ENCODE measurements around the gene SH3RF1. TPM values are rescaled to one million over a fixed set of nuclear protein-coding genes. Genes with fewer than 3 reads are reported as not detected.

SH3RF1 gene
- total RNA-seq, 1 experiment from 2014 or later, result 15.3 TPM

DNA sequence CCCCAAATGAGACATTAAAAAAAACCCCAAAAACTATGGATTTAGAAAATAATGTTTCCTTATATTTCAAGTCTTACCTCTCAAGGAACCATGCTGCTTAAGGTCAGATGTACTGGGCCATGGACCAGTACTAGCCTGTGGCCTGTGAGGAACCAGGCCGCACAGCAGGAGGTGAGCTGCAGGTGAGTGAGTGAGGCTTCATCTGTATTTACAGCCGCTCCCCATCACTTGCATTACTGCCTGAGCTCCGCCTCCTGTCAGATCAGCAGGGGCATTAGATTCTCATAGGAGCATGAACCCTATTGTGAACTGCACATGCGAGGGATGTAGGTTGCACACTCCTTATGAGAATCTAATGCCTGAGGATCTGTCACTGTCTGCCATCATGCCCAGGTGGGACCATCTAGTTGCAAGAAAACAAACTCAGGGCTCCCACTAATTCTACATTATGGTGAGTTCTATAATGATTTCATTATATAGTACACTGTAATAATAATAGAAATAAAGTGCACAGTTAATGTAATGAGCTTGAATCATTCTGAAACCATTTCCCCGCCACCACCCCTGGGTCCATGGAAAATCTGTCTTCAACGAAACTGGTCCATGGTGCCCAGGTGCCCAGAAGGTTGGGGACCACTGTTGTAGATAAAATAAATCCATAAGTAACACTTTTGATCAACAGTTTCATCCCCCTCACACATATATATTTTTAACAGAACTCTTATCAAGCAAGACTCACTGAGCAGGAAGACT is 155.4 kb downstream of the SH3RF1 start:
- H3K27me3 Mint-ChIP-seq (ENCODE audit: low read depth), result no peaks in the 10 kb centered on the region

More for the DNA sequence above, 155.4 kb downstream of the SH3RF1 start:
- Histone ChIP-seq H3K27me3 (ENCODE audit: insufficient read depth, low read length) (no peaks in the 10 kb centered on the region), H3K56ac (ENCODE audit: insufficient read length, low read depth, low read length) (no peak overlapping the region), H3K23me2 (ENCODE audit: insufficient read length, low read depth, low read length, poor library complexity, severe bottlenecking) (no peaks in the 10 kb centered on the region), H3K9me3 (ENCODE audit: control insufficient read depth, low read depth, low read length) (no peaks in the 10 kb centered on the region), H3K79me2 (ENCODE audit: insufficient read depth, low read length) (no peaks in the 10 kb centered on the region), H2BK12ac (ENCODE audit: insufficient read length, low read depth, low read length) (no peak overlapping the region), H2AFZ (ENCODE audit: low read length) (no peak overlapping the region), H3K23ac (ENCODE audit: insufficient read length, low read depth, low read length) (no peak overlapping the region), H3K4ac (ENCODE audit: low read depth, low read length) (no peak overlapping the region), H3T11ph (ENCODE audit: low read length) (no peak overlapping the region), H4K20me1 (ENCODE audit: control insufficient read depth, insufficient read depth, insufficient read length) (no peaks in the 10 kb centered on the region), H3K4me1 (ENCODE audit: insufficient read depth, low read length) (peaks cover 3% of the 10 kb centered on the region; the same call in 1 of the 2 replicates), H2AK5ac (ENCODE audit: insufficient read length, low read length) (no peak overlapping the region), H3K14ac (ENCODE audit: insufficient read depth, low read length) (no peak overlapping the region), H2BK5ac (ENCODE audit: insufficient read length, low read length) (no peak overlapping the region), H3K9ac (ENCODE audit: extremely low read depth, insufficient read length, low read length) (no peak overlapping the region), H3K18ac (ENCODE audit: insufficient read length, low read depth, low read length) (no peak overlapping the region), H2BK120ac (ENCODE audit: low read depth, low read length, poor library complexity, severe bottlenecking) (no peak overlapping the region), H3K4me2 (ENCODE audit: insufficient read depth, insufficient read length, low read length) (no peak overlapping the region), H4K5ac (ENCODE audit: insufficient read length, low read depth, low read length) (no peak overlapping the region), H2BK15ac (ENCODE audit: low read depth, low read length) (no peak overlapping the region), H3K79me1 (ENCODE audit: insufficient read depth, low read depth, low read length, poor library complexity, severe bottlenecking) (no peaks in the 10 kb centered on the region), H2BK20ac (ENCODE audit: low read depth, low read length, poor library complexity, severe bottlenecking) (no peak overlapping the region), H3K27ac (ENCODE audit: insufficient read length, low read depth, low read length) (no peak overlapping the region), H4K8ac (replicated peaks; ENCODE audit: insufficient read length, low read depth, low read length) (no peak overlapping the region), H4K91ac (ENCODE audit: insufficient read length, low read depth, low read length) (no peak overlapping the region)
- DNase-seq, result no peak
- H3K4me1 Mint-ChIP-seq, result peaks cover 17 to 21% of the 10 kb centered on the region in 2 experiments
- peaks cover 17 to 42% (median 33%) of the 10 kb centered on the region in 3 experiments for H3K36me3 Mint-ChIP-seq (ENCODE audit: insufficient read depth in 1 of 3, low read depth in 3 of 3)
- WGBS (ENCODE audit: extremely low coverage, insufficient read length, low lambda C conversion rate), result no CpG with 5 or more reads among the region's 6 CpGs
- H3K9me3 Mint-ChIP-seq, result no peaks in the 10 kb centered on the region
- TF ChIP-seq, protein P1, sequence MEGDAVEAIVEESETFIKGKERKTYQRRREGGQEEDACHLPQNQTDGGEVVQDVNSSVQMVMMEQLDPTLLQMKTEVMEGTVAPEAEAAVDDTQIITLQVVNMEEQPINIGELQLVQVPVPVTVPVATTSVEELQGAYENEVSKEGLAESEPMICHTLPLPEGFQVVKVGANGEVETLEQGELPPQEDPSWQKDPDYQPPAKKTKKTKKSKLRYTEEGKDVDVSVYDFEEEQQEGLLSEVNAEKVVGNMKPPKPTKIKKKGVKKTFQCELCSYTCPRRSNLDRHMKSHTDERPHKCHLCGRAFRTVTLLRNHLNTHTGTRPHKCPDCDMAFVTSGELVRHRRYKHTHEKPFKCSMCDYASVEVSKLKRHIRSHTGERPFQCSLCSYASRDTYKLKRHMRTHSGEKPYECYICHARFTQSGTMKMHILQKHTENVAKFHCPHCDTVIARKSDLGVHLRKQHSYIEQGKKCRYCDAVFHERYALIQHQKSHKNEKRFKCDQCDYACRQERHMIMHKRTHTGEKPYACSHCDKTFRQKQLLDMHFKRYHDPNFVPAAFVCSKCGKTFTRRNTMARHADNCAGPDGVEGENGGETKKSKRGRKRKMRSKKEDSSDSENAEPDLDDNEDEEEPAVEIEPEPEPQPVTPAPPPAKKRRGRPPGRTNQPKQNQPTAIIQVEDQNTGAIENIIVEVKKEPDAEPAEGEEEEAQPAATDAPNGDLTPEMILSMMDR (conservative IDR thresholded peaks at IDR 0.05), result no peak
- H3K27ac Mint-ChIP-seq, result peak overlapping the region in 1 of 3 experiments; percentile 21; a peak in 1 of 7 replicates
- no peak overlapping the region for H3K4me3 Mint-ChIP-seq

Measured in H9 (cell line).